KMS-11 (cell line): ENCODE measurements around the gene SLC39A7.
"Not testable (repeated sequence)": the region's sequence is repeated elsewhere in the genome, so short reads cannot be mapped to it uniquely, and the experiment has no call there.

ENCODE experiments used
- H2AFZ ChIP-seq: fragments of 200-600 bp; sonication (generic); 2 replicates; pipeline ENCODE4 v1.6.1; 2016; ENCODE audit warnings: antibody characterized with exemption, mixed run types, low read depth
- H3K27ac ChIP-seq: fragments of 200-600 bp; sonication (generic); 2 replicates; pipeline ENCODE4 v1.6.1; 2016; ENCODE audit warnings: mild to moderate bottlenecking, mixed run types
- H3K27me3 ChIP-seq: fragments of 200-600 bp; sonication (generic); 2 replicates; pipeline ENCODE4 v1.6.1; 2017; ENCODE audit warnings: mild to moderate bottlenecking, low read depth, mixed run types, moderate library complexity; ENCODE audit not compliant: insufficient read depth
- H3K36me3 ChIP-seq: fragments of 200-600 bp; sonication (generic); 2 replicates; pipeline ENCODE4 v1.6.1; 2017; ENCODE audit warnings: mild to moderate bottlenecking, mixed run types; ENCODE audit not compliant: insufficient read depth
- H3K4me1 ChIP-seq: fragments of 200-600 bp; sonication (generic); 2 replicates; pipeline ENCODE4 v1.6.1; 2016; ENCODE audit warnings: mild to moderate bottlenecking, low read depth, mixed run types; ENCODE audit not compliant: poor library complexity, severe bottlenecking
- H3K4me2 ChIP-seq: fragments of 200-600 bp; sonication (generic); 2 replicates; pipeline ENCODE4 v1.7.0; 2016; ENCODE audit warnings: mild to moderate bottlenecking, mixed run types
- H3K4me3 ChIP-seq: fragments of 200-600 bp; sonication (generic); IDR thresholded peaks from 2 replicates; pipeline ENCODE4 v1.6.1; 2017; ENCODE audit warnings: low read depth, low read length, mixed read lengths; ENCODE audit not compliant: insufficient read depth
- H3K79me2 ChIP-seq: fragments of 200-600 bp; sonication (generic); 2 replicates; pipeline ENCODE4 v1.6.1; 2016; ENCODE audit warnings: low read depth, mixed run types; ENCODE audit not compliant: insufficient read depth
- H3K9ac ChIP-seq: fragments of 200-600 bp; sonication (generic); 2 replicates; pipeline ENCODE4 v1.6.1; 2016; ENCODE audit warnings: mild to moderate bottlenecking, mixed run types
- H4K20me1 ChIP-seq: fragments of 200-600 bp; sonication (generic); 2 replicates; pipeline ENCODE4 v1.6.1; 2016; ENCODE audit warnings: mild to moderate bottlenecking, mixed run types; ENCODE audit not compliant: insufficient read depth
- CTCF ChIP-seq: fragments of 200-600 bp; sonication (generic); conservative IDR thresholded peaks from 2 replicates; pipeline ENCODE4 v1.6.1; 2017; ENCODE audit warnings: low read depth, mild to moderate bottlenecking, antibody characterized with exemption, low read length, moderate library complexity, mixed read lengths

SLC39A7 gene

GRCh38 chr6:33216117-33216649, 15.5 kb downstream of the SLC39A7 start:
- H3K9ac ChIP-seq: no peak overlapping the region
- no peak overlapping the region for H3K4me3 ChIP-seq
- H3K36me3 ChIP-seq: no peaks in the 10 kb centered on the region
- H4K20me1 ChIP-seq: no peaks in the 10 kb centered on the region
- no peaks in the 10 kb centered on the region for H3K79me2 ChIP-seq
- TF ChIP-seq CTCF: no peak
- no peak overlapping the region for H3K4me2 ChIP-seq
- H3K4me1 ChIP-seq: no peaks in the 10 kb centered on the region
- no peaks in the 10 kb centered on the region for H3K27me3 ChIP-seq
- no peak overlapping the region for H2AFZ ChIP-seq
- no peak overlapping the region for H3K27ac ChIP-seq

DNA sequence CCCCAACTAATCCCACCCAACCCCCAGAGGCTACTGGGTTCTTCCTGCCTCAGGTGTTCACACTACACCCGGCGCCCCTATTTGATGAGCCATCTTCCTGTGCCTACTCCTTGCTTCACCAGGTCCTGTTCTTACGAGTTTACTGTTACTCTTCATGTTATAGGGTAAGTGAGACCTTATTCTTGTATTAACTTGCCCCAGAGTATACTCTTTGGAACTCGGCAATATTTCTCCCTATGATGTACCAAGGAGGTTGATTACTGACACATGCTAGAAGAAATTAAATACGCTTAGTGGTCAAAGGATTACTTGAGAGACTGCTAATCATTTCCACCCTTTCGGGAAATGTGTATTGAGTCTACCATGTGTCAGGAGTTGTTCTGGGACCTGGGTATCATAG, 16.6 kb downstream of the SLC39A7 start:
- Histone ChIP-seq H3K27ac (no peak overlapping the region), H2AFZ (no peak overlapping the region), H3K4me3 (no peak overlapping the region), H3K36me3 (no peaks in the 10 kb centered on the region), H3K9ac (no peak overlapping the region), H3K79me2 (no peaks in the 10 kb centered on the region), H3K27me3 (no peaks in the 10 kb centered on the region), H4K20me1 (no peaks in the 10 kb centered on the region), H3K4me2 (no peak overlapping the region), H3K4me1 (no peaks in the 10 kb centered on the region)
- no peak for TF ChIP-seq CTCF

DNA sequence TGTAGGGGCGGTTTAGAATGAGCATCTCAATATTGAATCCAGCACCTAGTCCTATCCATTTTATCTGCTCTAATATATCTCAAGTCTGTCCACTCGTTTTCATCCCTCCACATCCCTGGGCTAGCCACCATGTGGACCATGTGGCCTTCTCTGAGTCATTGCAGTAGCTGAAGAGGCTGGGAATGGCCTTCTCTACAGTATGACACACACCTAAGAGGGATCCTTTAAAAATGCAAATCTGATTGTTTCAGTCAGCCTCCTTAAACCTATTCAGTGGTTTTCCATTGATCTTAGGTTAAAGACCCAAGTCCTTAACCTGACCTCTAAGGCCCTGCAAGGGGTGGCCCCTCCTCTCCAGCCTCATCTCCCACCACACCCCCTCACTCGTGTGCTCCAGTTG, 17.0 kb downstream of the SLC39A7 start:
- Histone ChIP-seq H3K27me3 (no peaks in the 10 kb centered on the region), H3K4me2 (no peak overlapping the region)
- TF ChIP-seq CTCF: no peak

GRCh38 chr6:33226503-33227120, 25.9 kb downstream of the SLC39A7 start:
- H2AFZ ChIP-seq, H4K20me1 ChIP-seq, H3K4me3 ChIP-seq, H3K36me3 ChIP-seq, H3K4me2 ChIP-seq, H3K9ac ChIP-seq, H3K27me3 ChIP-seq, H3K4me1 ChIP-seq, H3K79me2 ChIP-seq, H3K27ac ChIP-seq: not testable (repeated sequence)

More for the DNA sequence above, 17.0 kb downstream of the SLC39A7 start:
- Histone ChIP-seq H3K27ac (no peak overlapping the region), H3K4me3 (no peak overlapping the region), H3K36me3 (no peaks in the 10 kb centered on the region), H3K4me1 (no peaks in the 10 kb centered on the region), H3K79me2 (no peaks in the 10 kb centered on the region), H2AFZ (no peak overlapping the region), H3K9ac (no peak overlapping the region), H4K20me1 (no peaks in the 10 kb centered on the region)

DNA sequence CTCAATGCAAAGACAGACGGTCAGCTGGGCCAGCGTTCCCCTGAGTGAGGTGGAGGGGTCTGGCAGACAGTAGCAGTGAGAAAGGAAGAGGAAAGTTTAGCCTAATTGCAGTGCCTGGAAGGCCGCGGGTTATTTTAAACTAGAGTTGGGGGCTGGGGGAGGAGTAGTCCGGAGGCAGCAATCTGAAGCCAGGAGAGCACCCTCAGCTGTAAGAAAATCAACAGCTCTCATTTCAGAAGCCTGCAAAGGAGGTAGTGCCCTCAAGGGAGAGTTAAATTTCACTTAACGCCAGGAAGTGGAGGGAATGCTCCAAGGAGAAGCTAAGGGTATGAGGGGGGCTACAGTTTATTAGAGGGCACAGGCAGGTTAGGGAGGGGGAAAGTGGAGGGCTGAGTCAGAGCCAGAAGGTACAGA, 34.6 kb downstream of the SLC39A7 start:
- H2AFZ ChIP-seq: no peak overlapping the region
- H3K36me3 ChIP-seq: no peaks in the 10 kb centered on the region
- no peak overlapping the region for H3K9ac ChIP-seq
- TF ChIP-seq CTCF: no peak
- no peak overlapping the region for H3K4me3 ChIP-seq
- H3K4me2 ChIP-seq: no peak overlapping the region
- H3K27ac ChIP-seq: no peak overlapping the region
- H3K27me3 ChIP-seq: no peaks in the 10 kb centered on the region
- no peaks in the 10 kb centered on the region for H4K20me1 ChIP-seq
- H3K79me2 ChIP-seq: no peaks in the 10 kb centered on the region
- H3K4me1 ChIP-seq: no peaks in the 10 kb centered on the region
